GM19023 (cell line): ENCODE results near the gene CBLIF.
"Not testable (repeated sequence)": the region's sequence is repeated elsewhere in the genome, so short reads cannot be mapped to it uniquely, and the experiment has no call there.

Experiments used
- ATAC-seq: cut with Tn5 transposase; IDR thresholded peaks from one replicate; pipeline ENCODE4 v1.9.1; 2021; ENCODE audit warnings: mild to moderate bottlenecking, moderate library complexity; ENCODE audit not compliant: unreplicated experiment

CBLIF gene

DNA sequence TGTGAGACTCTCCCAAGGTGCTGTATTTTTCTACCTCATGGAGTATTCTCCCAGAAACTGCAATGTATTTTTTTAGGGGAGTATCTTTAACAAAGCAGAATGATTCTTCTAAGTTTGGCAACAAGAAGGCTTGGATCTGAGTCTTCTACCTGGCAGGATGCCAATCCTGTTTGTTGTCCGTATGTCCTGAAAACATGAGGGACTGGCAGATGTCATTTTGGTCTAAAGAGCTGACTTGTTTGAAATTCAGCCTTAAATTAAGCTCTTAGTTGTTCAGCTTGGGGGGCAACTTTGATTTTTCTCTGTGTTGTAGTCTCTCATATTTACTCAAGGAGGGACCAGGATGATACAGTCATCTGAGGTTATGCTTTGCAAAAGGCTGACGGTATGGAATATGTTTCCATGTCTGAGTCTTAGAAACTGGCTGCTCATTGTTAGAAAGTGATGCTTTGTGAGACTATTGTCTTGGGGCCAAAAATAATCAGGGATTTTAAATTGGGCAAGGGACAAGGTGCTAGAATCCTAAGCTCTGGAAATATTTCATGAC lies 44.1 kb downstream of the CBLIF start:
- no peak for ATAC-seq

DNA sequence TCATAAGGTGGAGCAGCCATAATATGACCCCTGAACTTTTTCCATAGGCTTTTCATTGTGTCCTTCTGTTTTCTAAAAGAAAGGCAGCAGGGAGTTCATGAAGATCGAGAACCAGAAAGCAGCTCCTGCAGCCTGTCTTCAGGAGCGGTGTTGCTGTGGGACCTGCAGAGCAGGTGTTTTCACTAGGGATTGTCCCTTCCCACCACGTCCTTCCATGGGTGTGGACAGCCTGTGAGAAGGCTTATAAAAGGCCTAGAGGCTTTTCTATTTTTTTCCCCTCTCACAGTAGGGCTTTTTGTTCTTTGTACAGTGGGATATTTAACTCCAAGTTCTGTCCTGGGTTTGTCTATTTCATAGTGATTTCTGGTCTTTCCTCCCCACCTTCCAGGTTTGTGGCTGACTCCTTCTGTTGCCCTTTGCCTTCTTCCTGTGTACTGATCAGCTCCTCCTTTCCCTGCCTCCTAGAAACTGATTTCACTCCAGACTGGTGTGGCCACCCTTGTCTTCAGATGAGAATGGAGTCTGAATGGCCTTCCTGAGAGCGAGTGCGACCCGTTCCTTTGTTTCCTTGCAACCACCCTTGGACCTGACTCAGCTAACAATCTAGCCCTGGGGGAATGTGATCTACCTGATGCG lies 44.8 kb downstream of the CBLIF start:
- ATAC-seq, result no peak

DNA sequence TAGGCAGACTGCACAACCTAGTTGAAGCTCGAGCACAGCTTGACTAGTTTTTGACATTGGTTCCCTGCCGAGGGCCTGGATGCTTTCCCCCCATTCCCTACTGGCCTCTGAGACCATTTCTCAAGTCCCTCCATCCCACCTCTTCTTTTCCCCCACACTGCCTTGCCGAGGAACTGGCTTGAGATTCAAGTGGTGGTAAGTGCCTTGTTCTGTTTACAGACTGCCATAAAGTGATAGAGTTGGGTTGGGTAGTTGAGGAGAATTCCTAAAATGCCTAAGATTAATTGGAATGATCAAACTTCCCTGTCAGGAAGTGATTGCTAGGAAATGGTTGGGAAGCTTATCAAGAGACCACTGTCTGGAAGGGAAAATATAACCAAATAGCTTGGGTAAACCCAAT lies 50.9 kb downstream of the CBLIF start:
- no peak for ATAC-seq

DNA sequence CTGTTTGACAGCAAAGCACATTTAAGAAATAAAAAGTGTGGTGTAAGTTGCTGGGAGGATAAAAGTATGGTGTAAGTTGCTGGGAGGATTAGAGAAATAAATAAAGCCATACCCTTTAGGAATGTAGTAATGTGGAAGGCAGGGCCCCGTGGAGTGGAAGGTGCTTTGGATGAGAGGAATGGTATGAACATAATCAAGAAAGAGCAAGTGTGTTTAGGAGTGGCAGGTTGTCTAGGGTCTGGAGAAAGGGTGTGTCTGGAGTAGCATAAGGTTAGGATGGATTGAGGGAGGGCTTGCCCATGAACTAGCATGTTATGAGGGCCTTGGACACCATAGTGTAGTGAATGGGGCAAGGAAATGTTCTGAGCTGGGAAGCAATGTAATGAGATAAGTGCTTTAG lies 52.8 kb downstream of the CBLIF start:
- no peak for ATAC-seq

DNA sequence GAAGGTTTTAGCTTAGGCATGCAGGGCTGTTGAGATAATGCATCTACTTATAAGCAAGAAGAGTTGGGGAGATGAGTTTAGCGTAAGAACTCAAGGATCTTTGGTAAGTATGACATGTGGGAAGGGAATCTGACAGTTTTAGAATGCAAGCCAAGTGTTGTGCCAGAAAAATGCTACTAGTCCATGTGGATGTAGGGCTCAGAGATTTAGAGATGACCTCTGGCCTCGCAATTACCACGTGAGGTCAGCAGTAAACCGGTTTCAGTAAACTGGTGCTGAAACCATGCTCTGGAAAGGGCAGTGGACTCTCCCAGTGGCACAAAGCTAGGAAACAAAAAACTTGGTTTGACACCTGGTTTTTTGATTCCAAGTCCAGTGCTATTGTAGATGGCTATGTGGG lies 53.7 kb downstream of the CBLIF start:
- no peak for ATAC-seq

DNA sequence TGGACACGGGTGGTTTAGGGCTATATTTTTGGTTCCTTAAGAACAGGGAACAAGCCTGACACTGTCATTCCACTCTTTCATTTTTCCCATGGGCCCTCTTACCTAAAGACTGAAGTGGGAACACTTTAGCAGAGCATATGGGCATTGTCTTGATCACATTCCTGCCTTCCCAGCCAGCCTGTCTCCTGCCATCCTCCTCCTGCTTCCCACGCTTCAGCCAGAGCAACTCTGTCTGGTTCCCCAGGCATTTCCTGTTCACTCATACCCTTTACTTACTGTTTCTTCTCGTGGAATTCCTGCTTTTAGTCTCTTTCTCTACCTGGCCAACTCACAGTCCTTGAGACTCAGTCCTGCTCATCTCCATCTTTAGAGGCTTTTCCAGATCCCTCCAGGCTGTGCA lies 57.5 kb downstream of the CBLIF start:
- no peak for ATAC-seq

DNA sequence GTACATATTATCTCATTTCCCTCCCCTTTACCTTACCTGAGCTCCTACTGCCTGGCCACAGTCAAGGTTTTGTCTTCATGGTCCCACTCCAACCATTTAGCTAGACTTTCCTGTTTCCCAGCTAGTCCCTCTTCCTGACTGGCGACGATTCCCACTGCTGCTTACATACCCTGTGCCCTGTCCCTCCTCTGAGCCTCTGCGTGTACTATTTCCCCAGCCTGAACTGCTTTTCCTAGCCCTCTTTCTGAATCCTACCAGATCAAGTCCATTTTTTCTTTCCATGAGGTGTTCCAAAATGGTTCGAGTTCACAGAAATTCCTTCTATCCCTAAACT lies 58.1 kb downstream of the CBLIF start:
- ATAC-seq, result no peak

DNA sequence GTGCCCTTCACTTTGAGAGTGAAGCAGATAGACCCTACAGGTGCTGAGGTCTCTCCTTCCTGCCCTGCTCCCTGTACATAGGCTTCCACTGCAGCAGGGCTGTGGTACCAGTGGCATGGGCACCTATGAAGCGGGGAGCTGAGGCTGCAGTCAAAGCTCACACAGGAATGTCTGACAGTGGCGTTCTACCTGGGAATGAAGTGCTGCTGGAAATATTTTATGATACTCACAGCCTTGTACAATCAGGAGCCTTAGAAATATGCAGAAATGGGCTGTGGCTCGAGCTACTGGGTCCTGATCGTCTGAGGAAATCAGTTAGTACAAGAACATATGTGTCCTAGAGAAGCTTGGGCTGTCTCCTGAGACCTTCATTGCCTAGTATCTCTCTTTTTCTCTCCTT lies 59.5 kb downstream of the CBLIF start:
- ATAC-seq, result no peak

DNA sequence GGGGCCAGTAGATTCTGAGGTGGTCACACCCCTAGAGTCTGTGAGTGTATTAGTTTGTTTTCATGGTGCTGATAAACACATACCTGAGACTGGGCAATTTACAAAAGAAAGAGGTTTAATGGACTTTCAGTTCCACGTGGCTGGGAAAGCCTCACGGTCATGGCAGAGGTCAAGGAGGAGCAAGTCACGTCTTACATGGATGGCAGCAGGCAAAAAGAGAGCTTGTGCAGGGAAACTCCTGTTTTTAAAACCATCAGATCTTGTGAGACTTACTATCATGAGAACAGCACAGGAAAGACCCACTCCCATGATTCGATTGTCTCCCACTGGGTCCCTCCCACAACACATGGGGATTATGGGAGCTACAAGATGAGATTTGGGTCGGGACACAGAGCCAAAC lies 60.9 kb downstream of the CBLIF start:
- not testable (repeated sequence) for ATAC-seq

DNA sequence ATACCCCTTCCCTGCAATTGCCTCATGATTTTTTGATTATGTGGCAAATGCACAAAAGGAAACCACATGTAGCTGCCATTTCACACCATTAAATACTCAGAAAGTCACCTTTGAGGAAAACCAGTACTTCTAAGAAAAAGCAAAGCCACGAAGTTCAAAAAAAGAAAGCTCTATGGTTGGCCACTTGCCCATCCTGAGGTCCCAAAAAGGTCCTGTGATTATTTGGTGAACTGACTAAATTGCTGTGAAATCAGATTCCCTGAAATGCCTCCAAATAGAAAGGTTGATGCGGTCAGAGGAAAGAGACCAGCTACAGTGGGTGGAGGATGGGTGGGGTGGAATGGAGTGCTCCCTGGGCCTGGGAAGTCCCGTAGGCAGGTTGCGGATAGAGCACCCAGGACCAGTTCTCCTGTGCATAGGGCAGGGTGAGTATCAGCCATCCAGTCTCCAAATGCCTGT lies 61.6 kb downstream of the CBLIF start:
- no peak for ATAC-seq

DNA sequence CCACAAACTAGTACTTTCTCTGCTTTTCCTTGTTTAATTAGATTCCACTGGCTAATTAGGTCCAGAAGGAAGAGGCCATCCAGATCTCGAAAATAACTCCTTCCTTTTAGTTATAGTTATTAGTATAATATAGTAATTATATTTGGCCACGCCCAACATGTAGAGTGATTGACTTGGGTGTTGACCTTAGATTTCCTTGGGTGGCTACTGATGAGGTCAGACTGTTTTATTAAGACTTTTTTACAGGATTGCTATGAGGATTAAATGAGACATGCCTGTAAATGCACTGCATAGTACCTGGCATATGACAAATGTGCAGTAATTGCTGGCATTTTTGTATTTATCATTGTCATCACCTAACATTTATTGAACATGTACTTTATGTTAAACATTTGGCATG lies 63.2 kb downstream of the CBLIF start:
- ATAC-seq, result no peak

DNA sequence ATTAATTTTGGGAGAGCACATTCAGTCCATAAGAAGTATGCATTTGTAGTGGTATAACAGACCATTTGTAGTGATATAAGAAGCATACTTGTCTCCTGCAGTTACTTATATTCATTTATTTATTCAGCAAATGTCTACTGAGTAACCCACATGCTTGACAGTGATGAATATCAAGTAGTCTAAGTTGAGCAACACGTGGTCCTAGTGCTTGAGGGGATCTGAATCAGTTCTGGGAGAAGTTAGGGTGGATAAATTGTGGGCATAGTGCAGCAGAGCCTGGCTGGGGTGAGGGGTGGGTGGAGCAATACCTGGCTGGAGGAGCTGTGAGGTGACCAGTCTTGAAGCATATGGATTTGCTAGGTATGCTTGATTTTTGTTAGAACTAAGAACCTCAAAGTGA lies 65.8 kb downstream of the CBLIF start:
- ATAC-seq, result no peak
